ENCODE measurements around the gene HAVCR1. TPM values are rescaled to one million over a fixed set of nuclear protein-coding genes. Genes with fewer than 3 reads are reported as not detected.

Gene HAVCR1
- total and polyA plus RNA-seq, 2 of the 13 experiments (the other 11 are each of a cell fraction or from before 2014, with no cell fraction given) = 0.93 to 12.3 TPM

- TF ChIP-seq ZBTB38 (CRISPR knock-in tag; IDR thresholded peaks at IDR 0.05) (peak; percentile 41; the same call in 1 of the 2 replicates), RBM22 (optimal IDR thresholded peaks at IDR 0.05; ENCODE audit: low read length) (no peak), CREM (IDR thresholded peaks at IDR 0.05) (no peak), CREM (CRISPR knock-in tag; IDR thresholded peaks at IDR 0.05) (no peak), TARDBP (CRISPR knock-in tag; IDR thresholded peaks at IDR 0.05) (no peak), RBFOX2 (IDR thresholded peaks at IDR 0.05; ENCODE audit: low read depth, low read length) (no peak), ZNF619 (CRISPR knock-in tag; IDR thresholded peaks at IDR 0.05) (no peak), SMYD3 (CRISPR knock-in tag; IDR thresholded peaks at IDR 0.05) (no peak), ZBTB42 (CRISPR knock-in tag; IDR thresholded peaks at IDR 0.05) (peak; percentile 51; the same call in 1 of the 2 replicates), REXO4 (CRISPR knock-in tag; IDR thresholded peaks at IDR 0.05; ENCODE audit: borderline replicate concordance) (no peak), SP140L (CRISPR knock-in tag; IDR thresholded peaks at IDR 0.05; ENCODE audit: borderline replicate concordance) (no peak), ESRRA (CRISPR knock-in tag; IDR thresholded peaks at IDR 0.05; ENCODE audit: low read depth) (no peak), HDAC2 (CRISPR knock-in tag; IDR thresholded peaks at IDR 0.05) (no peak), ZNF672 (CRISPR knock-in tag; IDR thresholded peaks at IDR 0.05) (no peak), IKZF1 (IDR thresholded peaks at IDR 0.05) (no peak), CERS6 (CRISPR knock-in tag; IDR thresholded peaks at IDR 0.05) (no peak), GATAD1 (CRISPR knock-in tag; IDR thresholded peaks at IDR 0.05) (no peak), RARA (CRISPR knock-in tag; IDR thresholded peaks at IDR 0.05) (peak; percentile 61), CENPX (CRISPR knock-in tag; IDR thresholded peaks at IDR 0.05) (no peak), ZNF605 (CRISPR knock-in tag; IDR thresholded peaks at IDR 0.05) (peak; percentile 75; the same call in 1 of the 2 replicates)
- TF ChIP-seq, protein P1, sequence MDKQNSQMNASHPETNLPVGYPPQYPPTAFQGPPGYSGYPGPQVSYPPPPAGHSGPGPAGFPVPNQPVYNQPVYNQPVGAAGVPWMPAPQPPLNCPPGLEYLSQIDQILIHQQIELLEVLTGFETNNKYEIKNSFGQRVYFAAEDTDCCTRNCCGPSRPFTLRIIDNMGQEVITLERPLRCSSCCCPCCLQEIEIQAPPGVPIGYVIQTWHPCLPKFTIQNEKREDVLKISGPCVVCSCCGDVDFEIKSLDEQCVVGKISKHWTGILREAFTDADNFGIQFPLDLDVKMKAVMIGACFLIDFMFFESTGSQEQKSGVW (CRISPR knock-in tag; IDR thresholded peaks at IDR 0.05; ENCODE audit: borderline replicate concordance) = no peak
- TF ChIP-seq, protein P2, sequence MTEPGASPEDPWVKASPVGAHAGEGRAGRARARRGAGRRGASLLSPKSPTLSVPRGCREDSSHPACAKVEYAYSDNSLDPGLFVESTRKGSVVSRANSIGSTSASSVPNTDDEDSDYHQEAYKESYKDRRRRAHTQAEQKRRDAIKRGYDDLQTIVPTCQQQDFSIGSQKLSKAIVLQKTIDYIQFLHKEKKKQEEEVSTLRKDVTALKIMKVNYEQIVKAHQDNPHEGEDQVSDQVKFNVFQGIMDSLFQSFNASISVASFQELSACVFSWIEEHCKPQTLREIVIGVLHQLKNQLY (CRISPR knock-in tag; IDR thresholded peaks at IDR 0.05) = no peak
- TF ChIP-seq, protein P3, sequence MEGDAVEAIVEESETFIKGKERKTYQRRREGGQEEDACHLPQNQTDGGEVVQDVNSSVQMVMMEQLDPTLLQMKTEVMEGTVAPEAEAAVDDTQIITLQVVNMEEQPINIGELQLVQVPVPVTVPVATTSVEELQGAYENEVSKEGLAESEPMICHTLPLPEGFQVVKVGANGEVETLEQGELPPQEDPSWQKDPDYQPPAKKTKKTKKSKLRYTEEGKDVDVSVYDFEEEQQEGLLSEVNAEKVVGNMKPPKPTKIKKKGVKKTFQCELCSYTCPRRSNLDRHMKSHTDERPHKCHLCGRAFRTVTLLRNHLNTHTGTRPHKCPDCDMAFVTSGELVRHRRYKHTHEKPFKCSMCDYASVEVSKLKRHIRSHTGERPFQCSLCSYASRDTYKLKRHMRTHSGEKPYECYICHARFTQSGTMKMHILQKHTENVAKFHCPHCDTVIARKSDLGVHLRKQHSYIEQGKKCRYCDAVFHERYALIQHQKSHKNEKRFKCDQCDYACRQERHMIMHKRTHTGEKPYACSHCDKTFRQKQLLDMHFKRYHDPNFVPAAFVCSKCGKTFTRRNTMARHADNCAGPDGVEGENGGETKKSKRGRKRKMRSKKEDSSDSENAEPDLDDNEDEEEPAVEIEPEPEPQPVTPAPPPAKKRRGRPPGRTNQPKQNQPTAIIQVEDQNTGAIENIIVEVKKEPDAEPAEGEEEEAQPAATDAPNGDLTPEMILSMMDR (CRISPR knock-in tag; IDR thresholded peaks at IDR 0.05) = no peak
- TF ChIP-seq, protein P4, sequence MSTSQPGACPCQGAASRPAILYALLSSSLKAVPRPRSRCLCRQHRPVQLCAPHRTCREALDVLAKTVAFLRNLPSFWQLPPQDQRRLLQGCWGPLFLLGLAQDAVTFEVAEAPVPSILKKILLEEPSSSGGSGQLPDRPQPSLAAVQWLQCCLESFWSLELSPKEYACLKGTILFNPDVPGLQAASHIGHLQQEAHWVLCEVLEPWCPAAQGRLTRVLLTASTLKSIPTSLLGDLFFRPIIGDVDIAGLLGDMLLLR (CRISPR knock-in tag; IDR thresholded peaks at IDR 0.05) = no peak
- TF ChIP-seq, protein P5, sequence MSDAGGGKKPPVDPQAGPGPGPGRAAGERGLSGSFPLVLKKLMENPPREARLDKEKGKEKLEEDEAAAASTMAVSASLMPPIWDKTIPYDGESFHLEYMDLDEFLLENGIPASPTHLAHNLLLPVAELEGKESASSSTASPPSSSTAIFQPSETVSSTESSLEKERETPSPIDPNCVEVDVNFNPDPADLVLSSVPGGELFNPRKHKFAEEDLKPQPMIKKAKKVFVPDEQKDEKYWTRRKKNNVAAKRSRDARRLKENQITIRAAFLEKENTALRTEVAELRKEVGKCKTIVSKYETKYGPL (CRISPR knock-in tag; IDR thresholded peaks at IDR 0.05) = no peak
- TF ChIP-seq, protein P6, sequence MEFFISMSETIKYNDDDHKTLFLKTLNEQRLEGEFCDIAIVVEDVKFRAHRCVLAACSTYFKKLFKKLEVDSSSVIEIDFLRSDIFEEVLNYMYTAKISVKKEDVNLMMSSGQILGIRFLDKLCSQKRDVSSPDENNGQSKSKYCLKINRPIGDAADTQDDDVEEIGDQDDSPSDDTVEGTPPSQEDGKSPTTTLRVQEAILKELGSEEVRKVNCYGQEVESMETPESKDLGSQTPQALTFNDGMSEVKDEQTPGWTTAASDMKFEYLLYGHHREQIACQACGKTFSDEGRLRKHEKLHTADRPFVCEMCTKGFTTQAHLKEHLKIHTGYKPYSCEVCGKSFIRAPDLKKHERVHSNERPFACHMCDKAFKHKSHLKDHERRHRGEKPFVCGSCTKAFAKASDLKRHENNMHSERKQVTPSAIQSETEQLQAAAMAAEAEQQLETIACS (CRISPR knock-in tag; IDR thresholded peaks at IDR 0.05) = no peak
Measured at GRCh38 chr5:157063776-157064430, 5.0 kb upstream of the HAVCR1 start (continued).
